Prostate gland (tissue), 2 donors: ENCODE measurements around the gene C1orf210. TPM values are rescaled to one million over a fixed set of nuclear protein-coding genes. Genes with fewer than 3 reads are reported as not detected.

ENCODE experiments used
- DNase-seq: peaks from one replicate; pipeline ENCODE4 v3.0.0-alpha.2; 2019; ENCODE audit warnings: low spot score
- H3K27ac ChIP-seq, 2 donors: fragments of 200-600 bp; sonication (generic); 2 replicates each; pipeline ENCODE4 v1.5.1; 2017 to 2019
- H3K27me3 ChIP-seq: fragments of 200-600 bp; sonication (generic); replicated peaks from 2 replicates; pipeline ENCODE4 v1.5.1; 2019; ENCODE audit not compliant: insufficient read depth
- H3K36me3 ChIP-seq, 2 donors: fragments of 200-600 bp; sonication (generic); 1 replicate in 1 of 2; 2 replicates in 1 of 2; pipeline versions ENCODE4 v1.5.1 to v1.8.1; 2017 to 2019
- H3K4me1 ChIP-seq: fragments of 200-600 bp; sonication (generic); replicated peaks from 2 replicates; pipeline ENCODE4 v1.5.1; 2019
- H3K4me3 ChIP-seq, 2 donors: fragments of 200-600 bp; sonication (generic); 2 replicates each; pipeline ENCODE4 v1.5.1; 2017 to 2019
- H3K9me3 ChIP-seq: fragments of 200-600 bp; sonication (generic); 2 replicates; pipeline ENCODE4 v1.5.1; 2017
- CTCF ChIP-seq, 4 experiments: fragments of 200-600 bp in 2 of 4; fragments of 450-650 bp in 2 of 4; sonication (generic) in 2 of 4; IDR thresholded peaks; 1 replicate in 3 of 4; 2 replicates in 1 of 4; pipeline ENCODE4 v1.5.1; 2016 to 2019; ENCODE audit warnings: antibody characterized with exemption in 4 of 4, mild to moderate bottlenecking in 2 of 4, moderate library complexity in 2 of 4
- POLR2A ChIP-seq: fragments of 450-650 bp; IDR thresholded peaks from one replicate; pipeline ENCODE4 v1.6.1; 2016; ENCODE audit warnings: antibody characterized with exemption, mild to moderate bottlenecking
- POLR2AphosphoS5 ChIP-seq: sonication (generic); formaldehyde crosslinking; IDR thresholded peaks from one replicate; pipeline ENCODE4 v1.6.1; 2017; ENCODE audit warnings: antibody characterized with exemption
- WGBS: methylation state at CpG from one replicate; pipeline ENCODE4 v1.1.5; 2018; 5-methylcytosine and 5-hydroxymethylcytosine counted together
- intact Hi-C: fragments of 100-400 bp; cut with DNase I; formaldehyde crosslinking; loops from one replicate; pipeline ENCODE4 v1.14.2; 2022
- total RNA-seq, 2 donors: library from RNA; depleted of rRNA; stranded (reverse); fragments of >200 nt; gene quantifications; one replicate each; pipeline ENCODE4 v1.1.0, GENCODE V29; 2016

The C1orf210 gene
- total RNA-seq, 2 donors from 2014 or later = 5.5 to 21.7 TPM

GRCh38 chr1:43312212-43312623, 26.8 kb upstream of the C1orf210 start:
- no peak for DNase-seq
- no peaks in the 10 kb centered on the region for H3K9me3 ChIP-seq

GRCh38 chr1:43311521-43311920, 26.1 kb upstream of the C1orf210 start:
- Histone ChIP-seq H3K4me3 (no peak overlapping the region), H3K36me3 (no peaks in the 10 kb centered on the region), H3K9me3 (no peaks in the 10 kb centered on the region), H3K27ac (no peak overlapping the region), H3K4me1 (no peaks in the 10 kb centered on the region), H3K27me3 (no peaks in the 10 kb centered on the region)
- intact Hi-C loops = no loop called here
- 93% methylated on average over 9 of the region's 9 CpGs for WGBS
- no peak for DNase-seq
- no peak for TF ChIP-seq POLR2AphosphoS5
- TF ChIP-seq POLR2A = no peak
- no peak for TF ChIP-seq CTCF (IDR thresholded peaks at IDR 0.05)

More at GRCh38 chr1:43312212-43312623, 26.8 kb upstream of the C1orf210 start:
- Histone ChIP-seq H3K36me3 (no peaks in the 10 kb centered on the region), H3K4me1 (no peaks in the 10 kb centered on the region), H3K27me3 (no peaks in the 10 kb centered on the region), H3K4me3 (no peak overlapping the region), H3K27ac (no peak overlapping the region)
- intact Hi-C loops = no loop called here
- WGBS = 88% methylated on average over 10 of the region's 19 CpGs
- TF ChIP-seq POLR2AphosphoS5 (no peak), CTCF (IDR thresholded peaks at IDR 0.05) (no peak), POLR2A (no peak)

GRCh38 chr1:43309405-43310025, 24.1 kb upstream of the C1orf210 start:
- no peak overlapping the region for H3K4me3 ChIP-seq
- 93% methylated on average over 13 of the region's 13 CpGs for WGBS
- no peaks in the 10 kb centered on the region for H3K27me3 ChIP-seq
- H3K36me3 ChIP-seq = no peaks in the 10 kb centered on the region
- TF ChIP-seq POLR2A = no peak
- TF ChIP-seq POLR2AphosphoS5 = no peak
- TF ChIP-seq CTCF (IDR thresholded peaks at IDR 0.05) = no peak
- H3K4me1 ChIP-seq = no peaks in the 10 kb centered on the region
- H3K9me3 ChIP-seq = no peaks in the 10 kb centered on the region
- no peak for DNase-seq
- intact Hi-C loops = no loop called here
- no peak overlapping the region for H3K27ac ChIP-seq

GRCh38 chr1:43308635-43309404, 23.4 kb upstream of the C1orf210 start:
- Histone ChIP-seq H3K4me3 (no peak overlapping the region), H3K27ac (no peak overlapping the region), H3K27me3 (no peaks in the 10 kb centered on the region), H3K9me3 (no peaks in the 10 kb centered on the region), H3K4me1 (peaks cover 4% of the 10 kb centered on the region), H3K36me3 (no peaks in the 10 kb centered on the region)
- TF ChIP-seq POLR2AphosphoS5 (no peak), POLR2A (no peak), CTCF (IDR thresholded peaks at IDR 0.05) (no peak)
- 94% methylated on average over 20 of the region's 20 CpGs for WGBS
- no peak for DNase-seq
- intact Hi-C loops = no loop called here
